Left renal pelvis (tissue), 4 donors: ENCODE data around the gene PCDHGA12. TPM values are rescaled to one million over a fixed set of nuclear protein-coding genes. Genes with fewer than 3 reads are reported as not detected.
"Not testable (repeated sequence)": the region's sequence is repeated elsewhere in the genome, so short reads cannot be mapped to it uniquely, and the experiment has no call there.

Source experiments
- DNase-seq, 4 donors: peaks; one replicate each; pipeline ENCODE4 v3.0.0-alpha.2; 2013; ENCODE audit warnings: low read depth in 4 of 4, low spot score in 3 of 4
- polyA plus RNA-seq, 4 donors: library from polyadenylated mRNA; unstranded; fragments of 120-200 nt; gene quantifications; one replicate each; pipeline ENCODE4 v1.2.1, GENCODE V29; 2013; ENCODE audit not compliant: insufficient read length in 4 of 4

The PCDHGA12 gene
- 1 to 10 TPM; 1.4 to 2.1 (median 1.7) TPM for polyA plus RNA-seq

DNA sequence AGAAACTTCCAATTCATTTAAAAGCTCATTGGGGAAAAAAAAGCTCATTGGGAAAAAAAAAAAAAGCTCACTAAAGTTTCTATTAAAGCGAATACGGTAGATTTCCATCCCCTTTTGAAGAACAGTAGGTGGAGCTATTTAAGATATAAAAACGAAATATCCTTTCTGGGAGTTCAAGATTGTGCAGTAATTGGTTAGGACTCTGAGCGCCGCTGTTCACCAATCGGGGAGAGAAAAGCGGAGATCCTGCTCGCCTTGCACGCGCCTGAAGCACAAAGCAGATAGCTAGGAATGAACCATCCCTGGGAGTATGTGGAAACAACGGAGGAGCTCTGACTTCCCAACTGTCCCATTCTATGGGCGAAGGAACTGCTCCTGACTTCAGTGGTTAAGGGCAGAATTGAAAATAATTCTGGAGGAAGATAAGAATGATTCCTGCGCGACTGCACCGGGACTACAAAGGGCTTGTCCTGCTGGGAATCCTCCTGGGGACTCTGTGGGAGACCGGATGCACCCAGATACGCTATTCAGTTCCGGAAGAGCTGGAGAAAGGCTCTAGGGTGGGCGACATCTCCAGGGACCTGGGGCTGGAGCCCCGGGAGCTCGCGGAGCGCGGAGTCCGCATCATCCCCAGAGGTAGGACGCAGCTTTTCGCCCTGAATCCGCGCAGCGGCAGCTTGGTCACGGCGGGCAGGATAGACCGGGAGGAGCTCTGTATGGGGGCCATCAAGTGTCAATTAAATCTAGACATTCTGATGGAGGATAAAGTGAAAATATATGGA lies at the start of gene PCDHGA12:
TSS of gene PCDHGA12 (plus strand) at position 176 of the 782 bp plus-strand sequence. CDS start at position 429, 253 bp downstream.
- DNase-seq: no peak

GRCh38 chr5:141382469-141383294 lies 47.6 kb upstream of the PCDHGA12 start, which contains the start of gene PCDHGA7:
PCDHGA7 (plus strand) TSS chr5:141382742; CDS start chr5:141382900, 158 bp downstream.
- DNase-seq: no peak

- no peak for DNase-seq
Measured at GRCh38 chr5:141383345-141383744, 47.0 kb upstream of the PCDHGA12 start.

GRCh38 chr5:141384471-141385267 lies 45.6 kb upstream of the PCDHGA12 start:
- no peak for DNase-seq

DNA sequence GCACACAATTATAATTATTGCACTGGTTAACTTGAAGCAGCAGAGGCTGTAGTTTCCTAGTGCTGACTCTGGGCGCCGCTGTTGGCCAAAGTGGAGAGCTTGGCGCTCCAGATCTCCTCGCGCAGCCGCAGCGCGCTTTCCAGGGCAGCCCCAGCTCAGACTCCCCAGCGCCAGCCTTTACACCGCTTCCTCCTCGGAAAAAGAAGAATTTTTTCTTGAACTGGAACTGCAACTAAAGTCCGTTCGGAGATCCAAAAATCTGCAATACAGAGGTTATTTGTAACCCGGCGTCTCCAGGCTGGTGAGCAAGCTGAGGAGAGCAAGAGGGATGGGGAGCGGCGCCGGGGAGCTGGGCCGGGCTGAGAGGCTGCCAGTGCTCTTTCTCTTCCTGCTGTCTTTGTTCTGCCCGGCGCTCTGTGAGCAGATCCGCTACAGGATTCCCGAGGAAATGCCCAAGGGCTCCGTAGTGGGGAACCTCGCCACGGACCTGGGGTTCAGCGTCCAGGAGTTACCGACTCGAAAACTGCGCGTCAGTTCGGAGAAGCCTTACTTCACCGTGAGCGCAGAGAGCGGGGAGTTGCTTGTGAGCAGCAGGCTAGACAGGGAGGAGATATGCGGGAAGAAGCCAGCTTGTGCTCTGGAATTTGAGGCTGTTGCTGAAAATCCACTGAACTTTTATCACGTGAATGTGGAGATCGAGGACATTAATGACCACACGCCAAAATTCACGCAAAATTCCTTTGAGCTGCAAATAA lies 42.6 kb upstream of the PCDHGA12 start, which contains the start of gene PCDHGB4:
TSS of gene PCDHGB4 (plus strand) at position 142 of the 755 bp plus-strand sequence. CDS start at position 329, 187 bp downstream.
- not testable (repeated sequence) for DNase-seq

DNA sequence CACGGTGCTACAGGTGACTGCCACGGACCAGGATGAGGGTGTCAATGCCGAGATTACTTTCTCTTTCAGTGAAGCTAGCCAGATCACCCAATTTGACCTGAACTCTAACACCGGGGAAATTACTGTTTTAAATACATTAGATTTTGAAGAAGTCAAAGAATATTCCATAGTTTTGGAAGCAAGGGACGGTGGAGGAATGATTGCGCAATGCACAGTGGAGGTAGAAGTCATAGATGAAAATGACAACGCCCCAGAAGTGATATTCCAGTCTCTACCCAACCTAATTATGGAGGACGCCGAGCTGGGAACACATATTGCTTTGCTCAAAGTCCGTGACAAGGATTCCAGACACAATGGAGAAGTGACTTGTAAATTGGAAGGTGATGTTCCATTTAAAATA lies 41.6 kb upstream of the PCDHGA12 start:
- DNase-seq: no peak

DNA sequence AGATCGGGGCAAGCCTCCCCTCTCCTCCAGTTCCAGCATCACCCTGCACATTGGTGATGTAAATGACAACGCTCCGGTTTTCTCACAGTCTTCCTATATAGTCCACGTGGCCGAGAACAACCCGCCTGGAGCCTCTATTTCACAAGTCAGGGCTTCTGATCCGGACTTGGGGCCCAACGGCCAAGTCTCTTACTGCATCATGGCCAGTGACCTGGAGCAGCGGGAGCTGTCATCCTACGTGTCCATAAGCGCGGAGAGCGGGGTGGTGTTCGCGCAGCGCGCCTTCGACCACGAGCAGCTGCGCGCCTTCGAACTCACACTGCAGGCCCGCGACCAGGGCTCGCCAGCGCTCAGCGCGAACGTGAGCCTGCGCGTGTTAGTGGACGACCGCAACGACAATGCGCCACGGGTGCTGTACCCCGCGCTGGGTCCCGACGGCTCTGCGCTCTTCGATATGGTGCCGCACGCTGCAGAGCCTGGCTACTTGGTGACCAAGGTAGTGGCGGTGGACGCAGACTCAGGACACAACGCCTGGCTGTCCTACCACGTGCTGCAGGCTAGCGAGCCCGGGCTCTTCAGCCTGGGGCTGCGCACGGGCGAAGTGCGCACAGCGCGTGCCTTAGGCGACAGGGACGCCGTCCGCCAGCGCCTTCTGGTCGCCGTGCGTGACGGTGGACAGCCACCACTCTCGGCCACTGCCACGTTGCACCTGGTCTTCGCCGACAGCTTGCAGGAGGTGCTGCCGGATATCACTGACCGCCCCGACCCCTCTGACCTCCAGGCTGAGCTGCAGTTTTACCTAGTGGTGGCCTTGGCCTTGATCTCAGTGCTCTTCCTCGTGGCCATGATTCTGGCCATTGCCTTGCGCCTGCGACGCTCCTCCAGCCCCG lies 40.9 kb upstream of the PCDHGA12 start:
- DNase-seq: no peak

DNA sequence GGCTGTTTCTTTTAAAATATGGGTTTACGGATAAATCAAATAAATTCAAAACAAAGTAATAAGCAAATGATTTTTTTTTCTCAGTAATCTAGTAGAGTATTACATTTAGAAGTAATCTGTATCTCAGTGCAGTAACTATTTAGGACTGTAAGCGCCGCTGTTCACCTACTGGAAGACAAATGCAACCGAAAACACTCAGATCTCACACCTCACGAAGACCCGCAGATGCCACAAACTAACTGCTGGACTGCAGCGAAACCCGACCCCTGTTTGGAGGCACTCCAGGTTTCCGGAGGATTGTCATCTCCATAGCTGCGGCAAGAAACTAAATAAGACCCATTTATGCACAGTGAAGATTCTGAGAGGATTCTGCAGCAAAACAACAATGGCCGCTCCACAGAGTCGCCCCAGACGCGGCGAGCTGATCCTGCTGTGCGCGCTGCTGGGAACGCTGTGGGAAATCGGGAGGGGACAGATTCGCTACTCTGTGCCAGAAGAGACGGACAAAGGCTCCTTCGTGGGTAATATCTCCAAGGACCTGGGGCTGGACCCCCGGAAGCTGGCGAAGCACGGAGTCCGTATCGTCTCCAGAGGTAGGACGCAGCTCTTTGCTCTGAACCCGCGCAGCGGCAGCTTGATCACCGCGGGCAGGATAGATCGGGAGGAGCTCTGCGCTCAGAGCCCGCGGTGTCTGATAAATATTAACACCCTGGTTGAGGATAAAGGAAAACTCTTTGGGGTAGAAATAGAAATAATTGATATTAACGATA lies 37.7 kb upstream of the PCDHGA12 start, which contains the start of gene PCDHGA8:
TSS of gene PCDHGA8 (plus strand) at position 205 of the 770 bp plus-strand sequence. CDS start at position 386, 181 bp downstream.
- no peak for DNase-seq

DNA sequence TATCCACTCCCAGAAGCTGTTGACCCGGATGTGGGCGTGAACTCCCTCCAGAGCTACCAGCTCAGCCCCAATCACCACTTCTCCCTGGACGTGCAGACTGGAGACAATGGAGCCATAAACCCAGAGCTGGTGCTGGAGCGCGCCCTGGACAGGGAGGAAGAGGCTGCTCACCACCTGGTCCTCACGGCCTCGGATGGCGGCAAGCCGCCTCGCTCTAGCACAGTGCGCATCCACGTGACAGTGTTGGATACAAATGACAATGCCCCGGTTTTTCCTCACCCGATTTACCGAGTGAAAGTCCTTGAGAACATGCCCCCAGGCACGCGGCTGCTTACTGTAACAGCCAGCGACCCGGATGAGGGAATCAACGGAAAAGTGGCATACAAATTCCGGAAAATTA lies 37.0 kb upstream of the PCDHGA12 start:
- DNase-seq: no peak

DNA sequence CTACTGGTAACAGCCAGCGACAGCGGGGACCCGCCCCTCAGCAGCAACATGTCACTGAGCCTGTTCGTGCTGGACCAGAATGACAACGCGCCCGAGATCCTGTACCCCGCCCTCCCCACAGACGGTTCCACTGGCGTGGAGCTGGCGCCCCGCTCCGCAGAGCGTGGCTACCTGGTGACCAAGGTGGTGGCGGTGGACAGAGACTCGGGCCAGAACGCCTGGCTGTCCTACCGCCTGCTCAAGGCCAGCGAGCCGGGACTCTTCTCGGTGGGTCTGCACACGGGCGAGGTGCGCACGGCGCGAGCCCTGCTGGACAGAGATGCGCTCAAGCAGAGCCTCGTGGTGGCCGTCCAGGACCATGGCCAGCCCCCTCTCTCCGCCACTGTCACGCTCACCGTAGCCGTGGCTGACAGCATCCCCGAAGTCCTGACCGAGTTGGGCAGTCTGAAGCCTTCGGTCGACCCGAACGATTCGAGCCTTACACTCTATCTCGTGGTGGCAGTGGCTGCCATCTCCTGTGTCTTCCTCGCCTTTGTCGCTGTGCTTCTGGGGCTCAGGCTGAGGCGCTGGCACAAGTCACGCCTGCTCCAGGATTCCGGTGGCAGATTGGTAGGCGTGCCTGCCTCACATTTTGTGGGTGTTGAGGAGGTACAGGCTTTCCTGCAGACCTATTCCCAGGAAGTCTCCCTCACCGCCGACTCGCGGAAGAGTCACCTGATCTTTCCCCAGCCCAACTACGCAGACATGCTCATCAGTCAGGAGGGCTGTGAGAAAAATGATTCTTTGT lies 35.7 kb upstream of the PCDHGA12 start:
- not testable (repeated sequence) for DNase-seq

DNA sequence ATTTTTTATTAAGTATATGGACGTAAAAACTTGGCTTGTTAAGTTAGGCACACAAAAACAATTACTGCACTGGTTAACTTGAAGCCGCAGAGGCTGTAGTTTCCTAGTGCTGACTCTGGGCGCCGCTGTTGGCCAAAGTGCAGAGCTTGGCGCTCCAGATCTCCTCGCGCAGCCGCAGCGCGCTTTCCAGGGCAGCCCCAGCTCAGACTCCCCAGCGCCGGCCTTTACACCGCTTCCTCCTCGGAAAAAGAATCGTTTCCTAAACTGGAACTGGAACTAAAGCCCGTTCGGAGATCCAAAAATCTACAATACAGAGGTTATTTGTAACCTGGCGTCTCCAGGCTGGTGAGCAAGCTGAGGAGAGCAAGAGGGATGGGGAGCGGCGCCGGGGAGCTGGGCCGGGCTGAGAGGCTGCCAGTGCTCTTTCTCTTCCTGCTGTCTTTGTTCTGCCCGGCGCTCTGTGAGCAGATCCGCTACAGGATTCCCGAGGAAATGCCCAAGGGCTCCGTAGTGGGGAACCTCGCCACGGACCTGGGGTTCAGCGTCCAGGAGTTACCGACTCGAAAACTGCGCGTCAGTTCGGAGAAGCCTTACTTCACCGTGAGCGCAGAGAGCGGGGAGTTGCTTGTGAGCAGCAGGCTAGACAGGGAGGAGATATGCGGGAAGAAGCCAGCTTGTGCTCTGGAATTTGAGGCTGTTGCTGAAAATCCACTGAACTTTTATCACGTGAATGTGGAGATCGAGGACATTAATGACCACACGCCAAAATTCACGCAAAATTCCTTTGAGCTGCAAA lies 32.4 kb upstream of the PCDHGA12 start, which contains the start of gene PCDHGB5:
TSS of gene PCDHGB5 (plus strand) at position 192 of the 796 bp plus-strand sequence. CDS start at position 373, 181 bp downstream.
- DNase-seq: not testable (repeated sequence)

- no peak for DNase-seq
Measured at GRCh38 chr5:141398608-141399007, 31.7 kb upstream of the PCDHGA12 start.

DNA sequence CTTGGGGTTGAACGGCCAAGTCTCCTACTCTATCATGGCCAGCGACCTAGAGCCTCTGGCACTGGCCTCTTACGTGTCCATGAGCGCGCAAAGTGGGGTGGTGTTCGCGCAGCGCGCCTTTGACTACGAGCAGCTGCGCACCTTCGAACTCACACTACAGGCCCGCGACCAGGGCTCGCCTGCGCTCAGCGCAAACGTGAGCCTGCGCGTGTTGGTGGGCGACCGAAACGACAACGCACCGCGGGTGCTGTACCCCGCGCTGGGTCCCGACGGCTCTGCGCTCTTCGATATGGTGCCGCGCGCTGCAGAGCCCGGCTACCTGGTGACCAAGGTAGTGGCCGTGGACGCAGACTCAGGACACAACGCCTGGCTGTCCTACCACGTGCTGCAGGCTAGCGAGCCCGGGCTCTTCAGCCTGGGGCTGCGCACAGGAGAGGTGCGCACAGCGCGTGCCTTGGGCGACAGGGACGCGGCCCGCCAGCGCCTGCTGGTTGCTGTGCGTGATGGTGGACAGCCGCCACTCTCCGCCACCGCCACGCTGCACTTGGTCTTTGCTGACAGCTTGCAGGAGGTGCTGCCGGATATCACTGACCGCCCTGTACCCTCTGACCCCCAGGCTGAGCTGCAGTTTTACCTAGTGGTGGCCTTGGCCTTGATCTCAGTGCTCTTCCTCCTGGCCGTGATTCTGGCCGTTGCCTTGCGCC lies 30.6 kb upstream of the PCDHGA12 start:
- DNase-seq: no peak

DNA sequence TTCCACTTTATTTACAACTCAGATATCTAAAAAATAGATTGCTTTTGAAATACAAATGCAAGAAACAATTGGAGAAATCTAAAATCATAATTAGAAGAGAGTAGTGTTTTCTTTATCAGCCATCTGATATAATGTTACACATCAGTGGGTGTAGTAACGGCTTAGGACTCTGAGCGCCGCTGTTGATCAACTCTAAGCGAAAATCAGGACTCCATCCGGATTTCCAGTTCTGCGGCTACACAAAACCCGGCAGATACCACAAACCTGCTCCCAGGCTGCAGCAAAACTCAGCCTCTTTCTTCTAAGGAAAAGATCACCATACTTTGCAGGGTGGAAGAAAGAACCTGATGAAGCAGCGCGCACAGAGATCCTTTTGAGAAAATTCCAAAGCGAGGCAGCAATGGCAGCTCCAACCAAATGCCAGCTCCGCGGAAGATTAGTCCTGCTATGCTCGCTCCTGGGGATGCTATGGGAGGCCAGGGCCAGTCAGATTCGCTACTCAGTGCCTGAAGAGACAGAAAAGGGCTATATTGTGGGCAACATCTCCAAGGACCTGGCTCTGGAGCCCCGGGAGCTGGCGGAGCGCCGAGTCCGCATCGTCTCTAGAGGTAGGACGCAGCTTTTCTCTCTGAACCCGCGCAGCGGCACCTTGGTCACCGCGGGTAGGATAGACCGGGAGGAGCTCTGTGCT lies 27.6 kb upstream of the PCDHGA12 start, which contains the start of gene PCDHGA9:
TSS of gene PCDHGA9 (plus strand) at position 226 of the 691 bp plus-strand sequence. CDS start at position 401, 175 bp downstream.
- DNase-seq: no peak

DNA sequence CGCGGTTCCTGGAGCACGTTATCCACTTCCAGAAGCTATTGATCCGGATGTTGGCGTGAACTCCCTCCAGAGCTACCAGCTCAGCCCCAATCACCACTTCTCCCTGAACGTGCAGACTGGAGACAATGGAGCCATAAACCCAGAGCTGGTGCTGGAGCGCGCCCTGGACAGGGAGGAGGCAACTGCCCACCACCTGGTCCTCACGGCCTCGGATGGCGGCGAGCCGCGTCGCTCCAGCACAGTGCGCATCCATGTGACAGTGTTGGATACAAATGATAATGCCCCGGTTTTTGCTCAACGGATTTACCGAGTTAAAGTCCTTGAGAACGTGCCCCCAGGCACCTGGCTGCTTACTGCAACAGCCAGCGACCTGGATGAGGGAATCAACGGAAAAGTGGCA lies 26.9 kb upstream of the PCDHGA12 start:
- DNase-seq: no peak
